ENCODE results near the gene COL21A1.

Gene COL21A1

DNA sequence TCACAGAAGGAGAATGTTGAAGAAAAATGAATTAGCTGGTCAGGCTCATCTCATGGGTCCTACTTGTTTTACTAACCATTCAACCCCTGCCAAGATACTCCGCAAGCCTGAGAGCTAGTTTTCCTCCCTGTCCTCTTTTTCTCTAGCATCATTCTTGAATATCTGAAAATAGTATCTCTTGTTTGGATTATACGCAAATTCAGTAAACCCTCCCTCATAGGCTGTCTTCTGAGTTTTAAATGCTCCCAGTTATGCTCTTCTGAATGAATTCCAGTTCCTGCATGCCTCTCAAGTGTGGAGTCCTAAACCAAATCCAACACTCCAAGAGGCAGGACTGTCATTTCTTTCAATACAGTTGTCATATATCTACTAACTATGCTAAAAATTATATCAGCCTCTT lies 99.6 kb downstream of the COL21A1 start:
- TF ChIP-seq CTCF (IDR thresholded peaks at IDR 0.05; ENCODE audit: insufficient read depth, low read depth, low read length, missing control alignments) = no peak
- no peak for DNase-seq (ENCODE audit: low read depth)
- H3K4me3 ChIP-seq (ENCODE audit: low read depth, low read length) = no peak overlapping the region

GRCh38 chr6:56146086-56146485 lies 101.3 kb downstream of the COL21A1 start:
- no peak for DNase-seq (ENCODE audit: low read depth)
- no peak for TF ChIP-seq CTCF (IDR thresholded peaks at IDR 0.05; ENCODE audit: insufficient read depth, low read depth, low read length, missing control alignments)

GRCh38 chr6:56145616-56146015 lies 101.8 kb downstream of the COL21A1 start:
- no peak for DNase-seq (ENCODE audit: low read depth)
- H3K4me3 ChIP-seq (ENCODE audit: low read depth, low read length) = no peak overlapping the region
- no peak for TF ChIP-seq CTCF (IDR thresholded peaks at IDR 0.05; ENCODE audit: insufficient read depth, low read depth, low read length, missing control alignments)

More at GRCh38 chr6:56146086-56146485, 101.3 kb downstream of the COL21A1 start:
- no peak overlapping the region for H3K4me3 ChIP-seq (ENCODE audit: low read depth, low read length)

DNA sequence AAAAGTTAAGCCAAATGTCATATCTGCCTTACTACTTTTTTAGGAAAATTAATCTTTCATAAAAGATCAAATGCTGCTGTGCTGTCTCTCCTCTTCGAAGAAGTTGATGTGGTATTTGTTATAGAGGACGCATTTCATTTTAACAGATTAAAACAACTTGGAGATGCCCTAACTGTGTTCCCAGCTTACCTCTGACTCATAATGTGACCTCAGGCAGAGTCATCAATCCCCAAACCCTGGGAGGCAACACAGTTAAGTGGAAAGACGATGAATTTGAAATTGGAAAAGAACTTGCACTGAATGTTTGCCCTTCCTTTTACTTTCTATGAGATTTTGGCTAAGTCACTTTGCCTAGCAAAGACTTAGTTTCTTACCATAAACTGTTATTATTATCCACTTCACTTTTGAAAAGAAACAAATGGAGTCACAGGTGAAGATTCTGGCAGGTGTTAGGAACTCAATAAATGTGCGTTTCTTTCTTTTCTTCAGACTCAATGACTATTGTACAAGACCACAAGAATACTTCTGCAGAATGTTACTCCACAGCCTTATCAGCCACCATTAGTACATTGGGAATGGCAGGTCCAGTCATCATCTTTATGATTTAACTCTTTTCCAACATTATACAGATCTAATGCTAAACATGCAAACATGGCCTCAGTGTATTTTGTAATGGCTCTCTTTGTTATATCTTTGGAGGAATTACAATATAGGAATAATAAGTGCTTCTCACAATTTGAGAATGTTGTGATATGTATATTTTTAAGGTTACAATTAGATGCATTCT lies 102.6 kb downstream of the COL21A1 start:
- DNase-seq (ENCODE audit: low read depth) = no peak
- TF ChIP-seq CTCF (IDR thresholded peaks at IDR 0.05; ENCODE audit: insufficient read depth, low read depth, low read length, missing control alignments) = no peak
- H3K4me3 ChIP-seq (ENCODE audit: low read depth, low read length) = no peak overlapping the region

DNA sequence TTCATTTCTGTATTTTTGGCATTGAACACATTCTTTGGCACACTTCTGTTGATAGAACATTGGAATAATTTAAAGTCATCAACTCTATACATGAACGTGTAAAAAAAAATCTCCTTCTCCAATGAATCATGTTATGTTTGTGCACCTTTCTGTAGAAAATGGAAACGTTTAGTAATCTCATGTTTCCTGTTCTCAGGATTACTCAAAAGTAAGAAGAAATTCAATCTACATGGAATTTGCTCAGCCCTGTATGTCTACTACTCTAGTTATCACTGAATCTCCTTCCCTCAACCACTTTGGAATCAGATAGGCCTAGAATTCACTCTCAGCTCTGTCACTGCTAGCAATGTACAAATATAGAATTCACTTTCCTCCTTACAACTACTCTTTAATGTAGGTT lies 103.6 kb downstream of the COL21A1 start:
- no peak for DNase-seq (ENCODE audit: low read depth)
- no peak overlapping the region for H3K4me3 ChIP-seq (ENCODE audit: low read depth, low read length)
- no peak for TF ChIP-seq CTCF (IDR thresholded peaks at IDR 0.05; ENCODE audit: insufficient read depth, low read depth, low read length, missing control alignments)

DNA sequence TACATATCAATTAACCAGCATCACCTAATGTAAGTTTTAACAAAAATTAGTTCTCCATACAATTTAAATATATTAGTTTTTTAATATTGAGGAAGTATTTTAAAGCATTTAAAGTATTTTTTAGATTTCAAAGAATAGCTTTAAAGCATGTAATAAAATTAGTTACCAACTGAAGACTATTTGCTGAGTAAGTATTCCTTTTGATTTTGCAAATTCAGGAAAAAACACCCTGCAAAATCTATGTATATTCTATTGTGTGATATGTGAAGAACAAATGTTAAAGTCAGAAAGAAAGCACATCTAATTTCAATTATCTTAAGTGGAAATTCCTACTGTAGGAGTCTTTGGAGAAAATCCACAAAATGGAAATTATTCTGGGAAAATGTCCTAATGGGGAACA lies 107.3 kb downstream of the COL21A1 start:
- no peak for TF ChIP-seq CTCF (IDR thresholded peaks at IDR 0.05; ENCODE audit: insufficient read depth, low read depth, low read length, missing control alignments)
- DNase-seq (ENCODE audit: low read depth) = no peak
- H3K4me3 ChIP-seq (ENCODE audit: low read depth, low read length) = no peak overlapping the region

GRCh38 chr6:56115715-56116114 lies 131.7 kb downstream of the COL21A1 start:
- H3K4me3 ChIP-seq (ENCODE audit: low read depth, low read length) = no peak overlapping the region
- no peak for TF ChIP-seq CTCF (IDR thresholded peaks at IDR 0.05; ENCODE audit: insufficient read depth, low read depth, low read length, missing control alignments)
- no peak for DNase-seq (ENCODE audit: low read depth)

Measured in GM12865 (cell line).